NB4 (cell line): ENCODE data around the gene TLCD1.

Experiments used
- DNase-seq: peaks from one replicate; pipeline ENCODE4 v3.0.0; 2010; ENCODE audit warnings: low read depth
- H3K4me3 ChIP-seq: one replicate; pipeline ENCODE4 v1.5.1; 2011; ENCODE audit warnings: mild to moderate bottlenecking, low read depth, low read length, moderate library complexity
- MYC ChIP-seq: IDR thresholded peaks from 2 replicates; pipeline ENCODE4 v1.6.1; 2011; ENCODE audit warnings: low read depth, low read length
- POLR2A ChIP-seq: IDR thresholded peaks from 2 replicates; pipeline ENCODE4 v1.6.1; 2011; ENCODE audit warnings: mild to moderate bottlenecking; ENCODE audit not compliant: insufficient read length; ENCODE audit errors: extremely low read depth
- TF ChIP-seq, protein P1 (sequence below): IDR thresholded peaks from 2 replicates; pipeline ENCODE4 v1.6.1; 2011; ENCODE audit warnings: low read depth, low read length
- TF ChIP-seq, protein P2 (sequence below): IDR thresholded peaks from one replicate; pipeline ENCODE4 v1.5.1; 2012; ENCODE audit warnings: low read depth, low read length

The TLCD1 gene

DNA sequence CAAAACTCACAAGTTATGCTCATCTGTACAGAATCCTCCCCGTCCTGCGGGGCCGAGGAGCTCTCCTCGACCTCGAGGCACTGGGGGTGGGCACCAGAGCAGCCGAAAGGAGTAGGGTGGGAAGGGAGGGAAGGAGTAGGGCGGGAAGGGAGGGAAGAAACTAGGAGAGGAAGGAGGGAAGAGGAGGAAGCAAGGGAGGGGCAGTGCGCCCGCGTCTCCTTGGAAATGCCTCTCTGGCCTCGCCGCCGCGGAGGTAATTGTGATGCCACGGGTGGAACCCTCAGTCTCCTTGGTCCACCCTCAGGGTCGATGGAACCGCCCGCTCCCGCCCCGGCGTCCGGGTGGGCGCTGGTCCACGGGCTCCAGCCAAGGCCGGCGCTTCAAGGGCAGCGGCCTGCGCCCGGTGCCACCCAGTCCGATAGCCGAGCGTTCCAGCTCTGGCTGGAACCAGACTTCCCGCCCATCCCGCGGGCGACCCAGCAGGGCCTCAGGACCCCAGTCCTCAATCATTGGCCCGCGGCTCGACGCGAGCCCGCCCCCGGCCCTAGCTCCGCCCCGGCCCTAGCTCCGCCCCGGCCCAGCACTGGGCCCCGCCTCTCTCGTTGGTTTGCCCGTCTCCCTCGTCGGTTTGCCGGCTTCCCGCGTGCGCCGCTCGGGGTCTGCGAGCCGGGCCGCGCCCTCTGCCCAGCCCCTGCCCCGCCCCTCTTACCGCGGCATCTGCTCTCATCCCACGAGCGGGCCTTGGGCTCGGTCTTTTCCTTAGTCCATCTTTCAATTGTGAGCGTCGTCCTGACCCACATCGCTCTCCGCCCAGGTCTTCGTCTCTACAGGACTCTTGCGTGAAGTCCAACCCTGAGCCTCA lies 14.9 kb downstream of the TLCD1 start:
- DNase-seq, result peak; percentile 97
- TF ChIP-seq MYC (no peak; the same call in none of the 2 replicates), POLR2A (peak; percentile 94)
- TF ChIP-seq, protein P1, sequence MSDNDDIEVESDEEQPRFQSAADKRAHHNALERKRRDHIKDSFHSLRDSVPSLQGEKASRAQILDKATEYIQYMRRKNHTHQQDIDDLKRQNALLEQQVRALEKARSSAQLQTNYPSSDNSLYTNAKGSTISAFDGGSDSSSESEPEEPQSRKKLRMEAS, result peak; percentile 57; the same call in 1 of the 2 replicates
- TF ChIP-seq, protein P2, sequence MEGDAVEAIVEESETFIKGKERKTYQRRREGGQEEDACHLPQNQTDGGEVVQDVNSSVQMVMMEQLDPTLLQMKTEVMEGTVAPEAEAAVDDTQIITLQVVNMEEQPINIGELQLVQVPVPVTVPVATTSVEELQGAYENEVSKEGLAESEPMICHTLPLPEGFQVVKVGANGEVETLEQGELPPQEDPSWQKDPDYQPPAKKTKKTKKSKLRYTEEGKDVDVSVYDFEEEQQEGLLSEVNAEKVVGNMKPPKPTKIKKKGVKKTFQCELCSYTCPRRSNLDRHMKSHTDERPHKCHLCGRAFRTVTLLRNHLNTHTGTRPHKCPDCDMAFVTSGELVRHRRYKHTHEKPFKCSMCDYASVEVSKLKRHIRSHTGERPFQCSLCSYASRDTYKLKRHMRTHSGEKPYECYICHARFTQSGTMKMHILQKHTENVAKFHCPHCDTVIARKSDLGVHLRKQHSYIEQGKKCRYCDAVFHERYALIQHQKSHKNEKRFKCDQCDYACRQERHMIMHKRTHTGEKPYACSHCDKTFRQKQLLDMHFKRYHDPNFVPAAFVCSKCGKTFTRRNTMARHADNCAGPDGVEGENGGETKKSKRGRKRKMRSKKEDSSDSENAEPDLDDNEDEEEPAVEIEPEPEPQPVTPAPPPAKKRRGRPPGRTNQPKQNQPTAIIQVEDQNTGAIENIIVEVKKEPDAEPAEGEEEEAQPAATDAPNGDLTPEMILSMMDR, result no peak
- H3K4me3 ChIP-seq, result peak overlapping the region; percentile 88

DNA sequence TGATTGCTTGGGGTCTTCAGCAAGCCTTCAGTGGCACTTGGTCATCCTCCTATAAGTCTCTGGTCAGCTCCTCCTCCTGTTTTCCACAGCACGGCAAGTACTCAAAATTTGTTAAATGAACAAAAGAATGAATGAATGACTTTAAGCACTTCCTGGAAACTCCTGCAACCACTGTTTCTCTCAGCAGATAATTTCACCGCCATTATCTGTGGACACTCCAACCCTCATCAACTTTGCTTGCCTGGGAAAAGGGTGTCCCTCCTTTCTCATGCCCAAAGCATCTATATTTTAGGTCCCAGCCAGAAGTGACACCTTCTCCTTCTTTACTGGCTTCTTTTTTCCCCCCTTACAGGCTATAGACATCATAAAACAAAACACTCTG lies 18.7 kb downstream of the TLCD1 start:
- TF ChIP-seq, protein P2, result no peak
- TF ChIP-seq, protein P1, result no peak
- TF ChIP-seq MYC (no peak), POLR2A (no peak)
- no peak for DNase-seq
- H3K4me3 ChIP-seq, result no peak overlapping the region

DNA sequence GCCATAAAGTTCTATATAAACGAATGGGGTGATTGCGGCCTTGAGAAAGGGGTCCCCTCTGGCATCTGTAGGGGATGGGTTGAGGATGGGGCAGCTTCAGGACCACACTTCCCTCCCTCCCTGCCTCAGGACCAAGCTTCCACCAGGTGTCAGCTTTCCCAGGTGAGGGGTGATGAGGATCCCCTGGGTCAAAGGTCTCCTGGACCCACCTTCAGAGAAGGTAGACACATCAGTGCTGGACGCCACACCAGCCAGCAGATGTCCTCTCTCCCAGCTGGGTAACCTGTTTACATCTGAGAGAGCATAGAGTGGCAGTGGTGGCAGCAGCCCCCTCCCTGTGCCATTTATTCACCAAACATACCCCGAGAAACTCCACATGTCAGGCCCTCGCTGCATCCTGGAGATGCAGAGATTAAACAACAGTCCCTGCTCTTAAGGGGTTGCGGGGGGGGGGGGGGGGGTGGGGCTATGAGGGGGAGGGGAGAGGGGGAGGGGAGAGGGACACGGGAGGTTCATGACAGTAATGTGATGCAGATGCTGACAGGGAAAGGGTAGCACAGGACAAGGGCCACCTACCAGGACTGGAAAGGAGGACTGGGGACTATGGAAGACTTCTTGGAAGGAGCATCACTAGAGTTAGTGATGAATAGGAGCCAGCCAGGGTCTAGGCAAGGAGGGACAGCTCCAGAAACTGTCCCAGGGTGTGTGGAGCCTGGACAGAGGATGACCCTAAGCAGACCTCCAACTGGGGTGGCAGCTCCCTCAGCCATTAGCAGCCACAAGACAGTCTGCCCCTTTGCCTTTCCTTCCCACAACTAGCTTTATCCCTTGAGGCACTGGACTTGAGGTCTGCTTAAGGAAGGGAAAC lies 19.3 kb downstream of the TLCD1 start:
- TF ChIP-seq MYC (no peak), POLR2A (no peak)
- TF ChIP-seq, protein P1, result no peak
- TF ChIP-seq, protein P2, result no peak
- H3K4me3 ChIP-seq, result no peak overlapping the region
- no peak for DNase-seq

DNA sequence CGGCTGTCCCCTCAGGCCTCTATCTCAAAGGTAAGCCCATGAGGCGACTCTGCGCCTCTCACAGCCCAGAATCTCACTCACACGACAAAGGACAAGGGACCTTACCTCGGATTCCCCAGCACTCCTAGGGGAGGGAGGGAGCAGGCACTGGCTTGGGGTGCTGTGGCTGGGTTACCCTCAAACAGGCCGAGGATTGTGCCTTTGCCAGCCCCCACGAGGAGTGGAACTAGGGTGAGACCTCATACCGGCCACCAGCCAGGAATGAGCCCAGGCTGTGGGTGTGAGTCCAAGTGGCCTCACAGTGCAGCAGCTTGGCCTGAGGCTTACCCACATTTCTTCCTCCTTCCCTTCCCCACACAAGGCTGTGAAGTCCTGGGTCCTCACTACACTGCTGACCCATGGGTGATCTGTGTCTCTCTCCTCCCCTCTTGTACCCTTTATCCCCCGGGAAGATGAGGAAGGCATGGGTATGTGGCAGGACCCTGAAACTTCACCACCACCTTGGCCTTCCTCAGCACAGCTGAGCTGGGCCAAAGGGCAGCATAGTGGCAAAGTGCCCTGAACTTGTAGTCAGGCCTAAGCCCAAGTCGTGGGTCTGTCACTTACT lies 20.2 kb downstream of the TLCD1 start:
- no peak for DNase-seq
- H3K4me3 ChIP-seq, result no peak overlapping the region
- TF ChIP-seq, protein P2, result no peak
- TF ChIP-seq, protein P1, result no peak
- TF ChIP-seq MYC (no peak), POLR2A (no peak)

DNA sequence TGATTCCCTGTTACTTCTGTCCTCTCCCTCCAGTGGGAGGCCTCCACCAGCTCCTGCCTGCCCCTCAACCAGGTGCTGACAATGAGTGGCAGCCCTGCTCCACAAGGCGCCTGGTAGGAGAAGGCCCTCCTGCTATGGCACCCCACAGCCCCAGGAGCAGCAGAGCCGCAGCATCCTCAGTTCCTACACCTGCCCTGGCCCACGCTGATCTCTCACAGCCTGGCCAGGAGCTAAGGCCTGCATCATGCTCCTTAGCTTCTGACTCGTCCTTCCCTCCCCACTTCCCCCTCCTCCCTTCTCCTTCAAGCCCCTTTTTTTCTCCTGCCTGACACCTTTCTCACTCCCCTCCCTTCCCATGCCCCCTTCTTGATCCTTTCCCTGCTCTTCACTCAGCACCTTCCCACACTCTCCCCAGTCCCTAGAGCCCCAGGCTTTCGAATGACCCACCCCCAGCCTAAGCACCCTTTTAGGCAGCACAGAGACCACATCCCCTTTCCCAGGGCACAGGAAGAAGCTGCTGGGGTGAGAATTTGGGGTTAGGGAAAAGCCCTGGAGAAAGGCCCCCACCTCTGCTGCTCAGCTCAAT lies 20.9 kb downstream of the TLCD1 start:
- H3K4me3 ChIP-seq, result no peak overlapping the region
- TF ChIP-seq, protein P2, result no peak
- TF ChIP-seq MYC (no peak), POLR2A (no peak)
- TF ChIP-seq, protein P1, result no peak
- DNase-seq, result no peak
